Ovary (tissue), 9 donors: ENCODE results near the gene SH3PXD2A. TPM values are rescaled to one million over a fixed set of nuclear protein-coding genes. Genes with fewer than 3 reads are reported as not detected.

Experiments
- DNase-seq, 5 donors: peaks; one replicate each; pipeline ENCODE4 v3.0.0-alpha.2; 2019 to 2020
- H3K27ac ChIP-seq, 2 donors: fragments of 200-600 bp; one replicate each; pipeline versions ENCODE4 v1.5.1 to v1.8.0; 2019 to 2022
- H3K27me3 ChIP-seq: fragments of 200-600 bp; one replicate; pipeline ENCODE4 v1.8.0; 2022
- H3K36me3 ChIP-seq: fragments of 200-600 bp; sonication (generic); one replicate; pipeline ENCODE4 v1.5.1; 2019
- H3K4me1 ChIP-seq: one replicate; pipeline ENCODE4 v1.8.1; 2013; ENCODE audit warnings: mild to moderate bottlenecking, moderate library complexity; ENCODE audit not compliant: insufficient read depth
- H3K4me3 ChIP-seq: fragments of 200-600 bp; sonication (generic); one replicate; pipeline ENCODE4 v1.5.1; 2017
- H3K9me3 ChIP-seq, 2 donors: fragments of 200-600 bp in 1 of 2; sonication (generic) in 1 of 2; one replicate each; pipeline versions ENCODE4 v1.5.1 to v1.8.1; 2013 to 2019; ENCODE audit warnings: mild to moderate bottlenecking in 1 of 2, moderate library complexity in 1 of 2
- EP300 ChIP-seq: sonication (generic); formaldehyde crosslinking; IDR thresholded peaks from one replicate; pipeline ENCODE4 v1.6.1; 2017; ENCODE audit warnings: antibody characterized with exemption
- POLR2A ChIP-seq: fragments of 450-650 bp; IDR thresholded peaks from one replicate; pipeline ENCODE4 v1.6.1; 2017; ENCODE audit warnings: antibody characterized with exemption, mild to moderate bottlenecking, moderate library complexity
- WGBS, 3 donors: extraction: QIAGEN DNeasy Blood & Tissue Kit in 1 of 3; methylation state at CpG; one replicate each; pipeline versions ENCODE4 v1.1.5 to v1.1.7; 2013 to 2017; 5-methylcytosine and 5-hydroxymethylcytosine counted together
- intact Hi-C, 4 donors: fragments of 100-400 bp; cut with DNase I; formaldehyde crosslinking; loops; one replicate each; pipeline versions ENCODE4 v1.11.0 to v1.15.1; 2022 to 2023
- polyA plus RNA-seq, 2 donors: library from polyadenylated mRNA; stranded (reverse); fragments of 200-250 nt in 1 of 2; fragments of 350-450 nt in 1 of 2; fragmentation: Illumina TruSeq in 1 of 2; extraction: RNeasy Lipid Tissue Mini Kit (QIAGEN cat#74804) in 1 of 2; gene quantifications; one replicate each; pipeline ENCODE4 v1.2.3, GENCODE V29; 2013 to 2014
- total RNA-seq, 7 donors: library from RNA; depleted of rRNA in 2 of 7; stranded (reverse); fragments of >200 nt in 2 of 7; fragmentation: NEBNext Ultra II Directional in 3 of 7; extraction: Animal tissue kit (Norgen Biotek cat#: 25700) in 3 of 7; gene quantifications; one replicate each; pipeline versions ENCODE4 v1.1.0 to v1.2.4, GENCODE V29; 2016 to 2023
- TF ChIP-seq, protein P1 (sequence below), 3 donors: fragments of 450-650 bp in 2 of 3; fragments of 200-600 bp in 1 of 3; IDR thresholded peaks; one replicate each; pipeline versions ENCODE4 v1.5.1 to v1.8.0; 2016 to 2022; ENCODE audit warnings: antibody characterized with exemption in 3 of 3, mild to moderate bottlenecking in 1 of 3
- donor health status: DM: no; HTN: no; CAD: no; lungs with moderate emphysema.
- donor health status: DM: no; HTN: no; CAD: no.
- donor health status: Bipolar disorder and iron deficiency.
- donor health status: DM: yes; HTN: yes; CAD: no.
- donor health status: DM: no; HTN: no; CAD: no.
- donor health status: DM: yes; HTN: yes; CAD: no.

SH3PXD2A gene
- total and polyA plus RNA-seq, 9 donors: 15.3 to 82.9 (median 52.2) TPM

DNA sequence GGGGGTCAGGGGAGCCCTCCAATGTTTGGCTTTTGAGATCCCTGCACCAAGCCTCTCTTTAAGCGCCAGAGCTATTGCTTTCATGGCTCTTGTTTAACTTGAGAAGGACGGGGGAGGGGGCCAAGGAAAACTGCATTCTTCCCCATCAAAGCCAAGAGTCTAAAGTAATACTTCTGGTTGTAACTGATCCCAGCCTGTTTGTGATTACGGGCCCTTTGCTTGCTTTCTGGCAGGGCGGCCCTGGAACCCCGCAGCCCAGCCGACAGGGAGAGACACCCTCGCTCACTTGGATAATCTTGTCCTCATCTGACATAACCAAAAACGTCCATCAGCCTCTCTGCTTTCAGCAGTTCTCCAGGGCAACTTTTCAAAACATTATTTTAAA, 207.1 kb downstream of the SH3PXD2A start:
- 8 to 13% (median 9%) methylated on average over 8 of the region's 8 CpGs for WGBS, 3 donors
- TF ChIP-seq EP300 (no peak), POLR2A (no peak)
- TF ChIP-seq, protein P1, sequence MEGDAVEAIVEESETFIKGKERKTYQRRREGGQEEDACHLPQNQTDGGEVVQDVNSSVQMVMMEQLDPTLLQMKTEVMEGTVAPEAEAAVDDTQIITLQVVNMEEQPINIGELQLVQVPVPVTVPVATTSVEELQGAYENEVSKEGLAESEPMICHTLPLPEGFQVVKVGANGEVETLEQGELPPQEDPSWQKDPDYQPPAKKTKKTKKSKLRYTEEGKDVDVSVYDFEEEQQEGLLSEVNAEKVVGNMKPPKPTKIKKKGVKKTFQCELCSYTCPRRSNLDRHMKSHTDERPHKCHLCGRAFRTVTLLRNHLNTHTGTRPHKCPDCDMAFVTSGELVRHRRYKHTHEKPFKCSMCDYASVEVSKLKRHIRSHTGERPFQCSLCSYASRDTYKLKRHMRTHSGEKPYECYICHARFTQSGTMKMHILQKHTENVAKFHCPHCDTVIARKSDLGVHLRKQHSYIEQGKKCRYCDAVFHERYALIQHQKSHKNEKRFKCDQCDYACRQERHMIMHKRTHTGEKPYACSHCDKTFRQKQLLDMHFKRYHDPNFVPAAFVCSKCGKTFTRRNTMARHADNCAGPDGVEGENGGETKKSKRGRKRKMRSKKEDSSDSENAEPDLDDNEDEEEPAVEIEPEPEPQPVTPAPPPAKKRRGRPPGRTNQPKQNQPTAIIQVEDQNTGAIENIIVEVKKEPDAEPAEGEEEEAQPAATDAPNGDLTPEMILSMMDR (IDR thresholded peaks at IDR 0.05): no peak
- no peak for DNase-seq
- Histone ChIP-seq H3K27me3 (no peaks in the 10 kb centered on the region), H3K36me3 (no peaks in the 10 kb centered on the region), H3K4me3 (no peak overlapping the region), H3K4me1 (peaks cover 50% of the 10 kb centered on the region), H3K27ac (peak overlapping the region in 1 of 2 donors; percentile 59), H3K9me3 (no peaks in the 10 kb centered on the region)
- intact Hi-C loops: no loop called here

DNA sequence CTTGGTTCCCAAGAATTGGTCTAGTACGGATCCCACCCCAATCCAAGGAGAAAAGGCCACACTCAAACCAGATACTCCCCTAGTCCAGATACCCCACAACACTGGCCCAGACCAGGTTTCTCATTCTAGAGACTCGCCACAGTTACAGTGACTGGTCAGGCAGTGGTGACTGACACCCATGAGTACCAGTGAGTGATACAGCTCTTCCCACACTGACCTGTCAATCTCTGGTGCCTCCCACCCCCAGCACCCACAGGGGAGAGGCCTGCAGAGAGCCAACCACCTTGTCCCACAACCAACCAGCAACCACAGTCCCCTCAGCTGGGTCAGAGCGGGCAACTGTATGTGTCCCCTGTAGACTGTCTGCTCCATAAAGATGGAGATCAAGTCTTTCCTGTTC, 209.1 kb downstream of the SH3PXD2A start:
- Histone ChIP-seq H3K9me3 (no peaks in the 10 kb centered on the region), H3K4me3 (no peak overlapping the region), H3K27ac (peak overlapping the region in 1 of 2 donors; percentile 13), H3K36me3 (no peaks in the 10 kb centered on the region), H3K27me3 (no peaks in the 10 kb centered on the region), H3K4me1 (peaks cover 32% of the 10 kb centered on the region)
- intact Hi-C loops: no loop called here
- TF ChIP-seq POLR2A: no peak
- TF ChIP-seq, protein P1 (IDR thresholded peaks at IDR 0.05): no peak
- TF ChIP-seq EP300: no peak
- WGBS, 3 donors: 94 to 97% (median 96%) methylated on average over 3 of the region's 3 CpGs
- no peak for DNase-seq

DNA sequence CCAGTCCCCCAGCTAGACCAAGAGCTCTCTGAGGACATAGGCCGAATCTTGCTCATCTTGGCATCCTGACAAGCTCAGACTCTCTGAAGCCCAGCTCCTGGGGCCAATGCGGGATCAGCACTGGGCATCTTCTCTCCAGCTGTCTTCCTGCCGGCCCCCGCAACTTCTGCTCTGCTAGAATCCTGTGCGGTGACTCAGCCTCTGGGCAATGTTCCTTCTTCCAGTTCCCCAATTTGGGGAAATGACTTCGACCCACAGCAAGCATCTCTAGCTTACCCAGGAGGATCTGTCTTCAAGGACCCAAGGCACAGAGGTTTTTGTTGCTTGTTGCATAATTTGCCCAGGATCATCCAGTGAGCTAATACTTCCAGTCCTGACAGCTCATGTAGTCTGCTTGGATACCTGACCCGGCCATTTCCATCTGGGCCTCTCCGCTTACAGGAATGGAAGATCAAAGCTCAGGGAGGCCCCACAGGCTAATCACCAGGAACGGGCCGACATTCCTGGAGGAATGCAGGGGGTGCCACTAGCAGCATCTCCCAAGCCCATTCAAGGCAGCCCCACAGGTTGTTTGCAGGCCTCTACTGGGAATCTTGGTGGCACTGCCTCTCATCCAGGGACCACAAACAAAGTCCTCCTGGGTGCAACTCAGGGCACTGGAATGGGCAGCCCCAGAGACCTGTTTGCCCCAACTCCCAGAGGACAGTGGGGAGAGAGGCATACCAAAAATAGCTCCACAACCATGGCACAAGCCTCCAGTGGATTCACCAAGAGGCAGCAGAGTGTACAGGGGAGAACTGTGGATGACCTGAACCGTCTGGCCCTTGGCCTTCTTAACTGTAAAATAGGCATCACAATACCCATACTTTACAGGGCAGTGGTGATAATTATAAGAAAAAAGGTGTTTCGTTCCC, 210.0 kb downstream of the SH3PXD2A start:
- TF ChIP-seq, protein P1 (IDR thresholded peaks at IDR 0.05): no peak
- TF ChIP-seq POLR2A: no peak
- TF ChIP-seq EP300: peak; percentile 33
- peak overlapping the region in 1 of 2 donors; percentile 50 for H3K27ac ChIP-seq
- 25 to 33% (median 28%) methylated on average over 12 of the region's 12 CpGs for WGBS, 3 donors
- H3K27me3 ChIP-seq: no peaks in the 10 kb centered on the region
- H3K9me3 ChIP-seq: no peaks in the 10 kb centered on the region
- no peak overlapping the region for H3K4me3 ChIP-seq
- peak; percentile 74 to 85 (median 81) for DNase-seq
- H3K4me1 ChIP-seq: peaks cover 32% of the 10 kb centered on the region
- H3K36me3 ChIP-seq: no peaks in the 10 kb centered on the region
- intact Hi-C loops: no loop called here

DNA sequence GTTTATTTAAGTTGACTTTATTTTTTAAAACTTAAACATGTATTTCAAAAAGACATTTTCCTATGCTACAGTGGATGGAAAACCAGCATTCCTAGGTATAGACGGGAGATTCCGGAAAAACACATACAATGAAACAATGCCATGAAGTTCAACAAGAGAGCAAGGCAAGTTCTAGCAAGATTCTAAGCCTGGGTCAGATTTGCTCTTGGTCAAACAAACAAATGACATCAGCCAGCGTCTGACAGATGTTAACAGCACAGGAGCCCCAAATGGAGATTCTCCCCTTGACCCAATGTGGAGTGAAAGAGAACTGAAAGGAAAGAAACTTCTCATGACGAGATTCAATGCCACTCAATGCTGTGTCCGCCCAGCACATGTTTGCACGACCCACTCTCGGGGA, 212.0 kb downstream of the SH3PXD2A start:
- no peak overlapping the region for H3K27ac ChIP-seq
- no peaks in the 10 kb centered on the region for H3K9me3 ChIP-seq
- DNase-seq: no peak
- WGBS, 3 donors: 87 to 93% (median 89%) methylated on average over 7 of the region's 7 CpGs
- H3K27me3 ChIP-seq: no peaks in the 10 kb centered on the region
- no peak overlapping the region for H3K4me3 ChIP-seq
- H3K36me3 ChIP-seq: no peaks in the 10 kb centered on the region
- TF ChIP-seq, protein P1 (IDR thresholded peaks at IDR 0.05): no peak
- TF ChIP-seq POLR2A (no peak), EP300 (no peak)
- intact Hi-C loops: no loop called here
- peaks cover 26% of the 10 kb centered on the region for H3K4me1 ChIP-seq
